HG02938 (cell line): ENCODE data around the gene KDM1A.

ENCODE experiments used
- ATAC-seq: cut with Tn5 transposase; IDR thresholded peaks from one replicate; pipeline ENCODE4 v1.9.1; 2021; ENCODE audit warnings: mild to moderate bottlenecking, moderate library complexity; ENCODE audit not compliant: unreplicated experiment

Gene KDM1A

GRCh38 chr1:23066075-23066474 is 46.8 kb downstream of the KDM1A start:
- no peak for ATAC-seq

DNA sequence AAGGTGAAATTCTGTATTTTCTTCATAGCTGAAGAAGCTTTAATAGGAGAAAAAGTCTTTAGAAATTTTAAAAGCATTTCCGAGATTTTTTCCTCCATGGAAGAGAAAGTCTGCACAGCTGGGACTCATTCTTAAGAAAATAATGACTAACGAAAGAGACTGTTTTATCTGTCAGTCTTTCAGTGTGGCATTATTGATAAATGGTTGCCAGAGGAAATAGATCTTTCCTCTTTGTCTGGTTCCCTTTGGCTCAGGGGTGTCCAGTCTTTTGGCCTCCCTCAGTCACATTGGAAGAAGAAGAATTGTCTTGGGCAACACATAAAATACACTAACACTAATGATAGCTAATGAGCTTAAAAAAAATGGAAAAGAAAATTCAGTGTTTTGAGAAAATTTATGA is 49.9 kb downstream of the KDM1A start:
- no peak for ATAC-seq

DNA sequence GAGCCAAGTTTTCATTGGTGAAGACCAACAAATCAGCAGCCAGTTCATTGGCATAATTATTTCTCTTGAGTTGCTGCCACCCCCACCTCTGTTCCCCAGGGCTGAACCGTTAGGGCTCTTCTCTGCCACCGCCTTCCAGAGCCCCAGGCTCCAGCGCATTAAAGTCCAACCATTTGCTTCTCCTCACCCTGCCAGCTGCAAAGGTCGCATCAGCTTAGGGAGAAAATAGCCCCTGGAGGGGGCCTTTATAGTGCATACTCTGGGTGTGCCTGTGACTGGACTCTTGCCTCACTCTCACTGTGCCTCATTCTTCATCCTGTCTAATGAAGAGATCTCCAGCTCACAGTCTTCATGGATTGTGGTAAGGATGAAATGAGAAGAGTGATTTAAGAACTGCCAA is 50.4 kb downstream of the KDM1A start:
- no peak for ATAC-seq

DNA sequence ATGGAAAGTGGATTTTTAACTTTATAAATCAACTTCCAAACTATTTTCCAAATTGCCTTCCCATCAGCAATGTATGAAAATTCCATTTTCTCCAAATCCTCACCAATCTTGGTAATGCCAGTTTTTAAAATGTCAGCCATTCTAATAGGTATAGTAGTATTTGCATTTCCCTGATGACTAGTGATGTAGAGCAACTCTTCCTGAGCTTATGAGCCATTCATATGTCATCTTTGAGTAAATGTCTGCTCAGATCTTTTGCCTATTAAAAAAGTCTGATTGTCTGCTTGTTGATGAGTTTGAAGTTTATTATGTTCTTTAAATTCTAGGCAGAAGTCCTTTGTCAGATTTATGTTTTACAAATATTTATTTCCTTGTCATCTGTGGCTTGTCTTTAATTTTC is 54.7 kb downstream of the KDM1A start:
- ATAC-seq = no peak

DNA sequence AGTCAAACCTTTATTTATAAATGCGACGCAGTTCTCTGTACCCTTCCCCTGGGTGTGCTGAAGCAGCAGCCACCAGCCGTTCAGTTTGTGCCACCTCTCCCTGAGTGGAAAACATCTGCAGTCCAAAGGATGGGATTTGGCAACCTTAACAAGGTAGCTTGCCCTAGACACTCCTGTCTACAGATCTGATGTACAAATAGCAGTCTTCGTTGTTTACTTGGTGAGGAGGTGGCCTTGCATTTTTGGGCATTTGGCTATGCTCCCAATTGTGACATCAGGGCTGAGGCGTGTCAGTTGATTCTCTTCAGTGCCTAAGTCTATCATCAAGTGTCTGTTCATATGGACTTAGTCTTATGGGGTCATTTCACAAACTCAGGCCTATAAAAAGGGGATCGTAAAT is 59.8 kb downstream of the KDM1A start:
- ATAC-seq = no peak

DNA sequence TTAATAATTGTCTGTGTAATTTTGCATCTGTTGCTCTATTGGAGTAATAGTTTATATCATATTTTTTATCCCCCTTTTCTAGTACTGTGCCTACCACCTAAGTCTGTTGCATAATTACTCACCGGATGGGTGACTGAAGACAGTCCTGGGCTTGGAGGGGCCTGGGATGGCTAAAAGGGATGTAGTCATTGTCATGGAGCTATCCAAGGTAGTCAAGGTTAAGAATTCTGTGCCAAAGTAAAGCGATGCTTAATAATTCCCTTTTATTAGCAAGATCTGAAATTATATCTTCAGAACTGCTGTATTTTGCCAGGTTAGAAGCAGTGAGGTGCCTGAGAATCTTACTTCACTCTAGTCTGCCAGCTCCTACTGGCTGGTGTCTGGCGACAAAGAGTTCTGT is 61.6 kb downstream of the KDM1A start:
- ATAC-seq = no peak

GRCh38 chr1:23081376-23081775 is 62.1 kb downstream of the KDM1A start:
- ATAC-seq = no peak

- ATAC-seq = no peak
Observed at GRCh38 chr1:23083714-23084480, 64.6 kb downstream of the KDM1A start.

DNA sequence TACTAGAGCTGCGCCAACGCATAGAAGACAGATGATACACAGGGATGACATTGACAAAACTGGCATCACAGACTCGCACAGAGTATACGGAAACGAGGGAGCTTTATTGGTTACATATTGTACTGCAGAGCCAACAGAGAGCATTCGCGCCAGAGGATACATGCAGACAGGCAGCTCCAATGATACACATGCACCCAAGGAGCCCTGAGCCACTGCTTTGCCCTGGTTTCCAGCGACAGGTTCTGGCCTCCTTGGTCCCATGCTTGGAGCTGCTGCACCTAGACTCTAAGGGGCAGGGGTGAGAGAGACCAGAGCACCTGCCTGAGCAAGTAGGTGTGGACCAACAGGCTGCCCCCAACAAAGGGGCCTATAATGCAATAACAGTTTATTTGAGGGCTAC is 65.6 kb downstream of the KDM1A start:
- ATAC-seq = no peak

- no peak for ATAC-seq
Observed at GRCh38 chr1:23085696-23086095, 66.4 kb downstream of the KDM1A start.

DNA sequence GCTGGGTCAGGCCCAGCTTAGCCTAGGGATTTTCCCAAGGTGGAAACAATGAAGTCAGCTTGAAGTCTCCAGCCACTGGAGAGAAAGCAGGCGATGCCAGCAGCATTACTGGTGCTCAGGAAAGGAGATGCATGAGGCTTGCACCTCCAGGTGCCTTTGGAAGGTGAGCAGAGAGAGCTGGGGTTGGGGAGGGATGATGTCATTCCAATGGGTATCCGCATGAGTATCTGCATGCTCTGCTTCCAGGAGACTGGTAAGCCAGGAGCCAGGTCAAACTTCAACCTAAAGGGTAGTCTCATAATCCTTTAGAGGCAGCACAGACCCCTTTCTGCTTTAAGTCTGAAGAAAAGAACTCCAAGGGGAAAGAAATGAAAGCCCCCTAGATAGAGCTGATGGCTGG is 68.8 kb downstream of the KDM1A start:
- no peak for ATAC-seq

DNA sequence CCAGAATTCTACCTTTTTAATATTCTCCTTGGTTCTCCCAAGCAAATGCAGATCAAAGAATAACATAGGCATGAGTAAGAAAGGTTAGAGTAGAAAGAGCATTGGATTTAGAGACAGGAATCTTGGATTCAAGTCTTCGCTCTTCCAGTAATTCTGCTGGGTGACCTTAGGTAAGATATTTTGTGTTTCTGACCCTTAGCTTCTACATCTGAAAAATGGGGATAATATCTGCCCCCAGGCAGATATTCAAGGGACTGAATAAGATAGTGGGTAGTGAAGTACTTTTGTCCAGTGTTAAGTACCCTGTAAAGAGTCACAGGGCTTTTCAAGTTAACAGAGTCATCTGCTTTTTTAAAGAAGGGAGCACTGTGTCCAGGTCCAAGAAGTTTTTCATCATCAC is 70.8 kb downstream of the KDM1A start:
- no peak for ATAC-seq

- no peak for ATAC-seq
Observed at GRCh38 chr1:23091545-23091944, 72.3 kb downstream of the KDM1A start.

GRCh38 chr1:23092447-23092846 is 73.2 kb downstream of the KDM1A start:
- no peak for ATAC-seq

DNA sequence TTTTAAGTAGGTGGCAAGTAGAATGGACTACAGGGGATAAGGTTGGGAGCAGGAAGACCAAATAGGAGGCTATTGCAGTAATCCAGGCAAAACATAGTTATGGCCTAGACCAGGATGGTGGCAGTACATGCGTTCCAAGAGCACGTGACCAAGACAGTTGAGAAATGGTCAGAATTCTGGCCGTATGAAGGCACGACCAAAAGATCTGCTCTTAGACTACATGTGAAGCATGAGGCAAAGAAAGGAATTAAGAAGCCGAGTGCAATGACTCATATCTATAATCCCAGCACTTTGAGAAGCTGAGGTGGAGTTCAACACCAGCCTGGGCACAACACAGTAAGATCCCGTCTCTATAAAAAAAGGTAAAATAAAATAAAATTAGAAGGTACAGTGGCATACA is 78.0 kb downstream of the KDM1A start:
- ATAC-seq = no peak

- ATAC-seq = no peak
Observed at GRCh38 chr1:23098463-23099170, 79.3 kb downstream of the KDM1A start.

DNA sequence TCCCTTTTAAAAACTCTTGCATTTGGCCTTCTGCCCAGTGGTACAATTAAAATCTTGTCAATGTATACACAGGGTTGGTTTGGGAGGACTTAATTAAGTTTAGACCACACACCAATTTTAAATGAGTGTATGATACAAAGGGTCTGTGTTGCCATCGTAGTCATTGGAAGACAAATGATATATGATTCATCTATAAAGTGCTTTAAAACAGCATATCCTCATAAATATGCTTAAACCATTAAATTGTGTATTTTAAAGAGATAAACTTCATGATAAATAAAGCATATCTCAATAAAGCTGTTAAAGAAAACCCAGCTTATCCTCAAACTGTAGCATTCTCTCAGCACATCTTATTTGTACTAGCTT is 79.9 kb downstream of the KDM1A start:
- no peak for ATAC-seq

DNA sequence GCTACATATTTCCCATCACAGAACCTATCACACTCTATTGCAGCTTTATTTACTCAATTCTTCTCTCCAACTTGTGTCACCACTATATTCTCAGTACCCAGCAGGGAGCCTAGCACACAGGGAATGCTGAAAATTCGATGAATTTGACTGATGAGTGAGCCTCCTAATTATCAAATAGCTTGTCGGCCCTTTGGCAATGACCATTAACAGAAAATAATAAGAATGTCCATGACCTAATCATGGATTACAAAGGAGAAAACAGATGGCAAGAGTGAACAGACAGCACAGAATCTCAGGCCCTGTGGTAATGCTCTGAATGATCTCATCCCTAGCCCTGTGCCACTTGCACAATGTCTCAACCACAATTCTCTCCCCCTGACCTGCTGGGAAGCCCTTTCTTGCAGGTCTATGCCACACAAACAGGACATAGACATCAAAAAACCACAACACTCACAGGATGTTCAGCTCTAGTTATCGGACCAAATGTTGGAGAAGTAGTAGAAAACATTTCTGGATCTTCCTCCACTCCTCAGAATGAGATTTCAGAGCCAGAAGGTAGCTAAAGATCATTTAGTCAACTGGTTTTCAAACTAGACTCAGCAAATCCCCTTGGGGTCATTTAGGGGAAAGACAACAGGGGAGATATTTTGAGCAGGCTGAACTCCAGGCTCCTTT is 80.9 kb downstream of the KDM1A start:
- no peak for ATAC-seq

GRCh38 chr1:23101101-23101827 is 82.0 kb downstream of the KDM1A start:
- ATAC-seq = no peak

DNA sequence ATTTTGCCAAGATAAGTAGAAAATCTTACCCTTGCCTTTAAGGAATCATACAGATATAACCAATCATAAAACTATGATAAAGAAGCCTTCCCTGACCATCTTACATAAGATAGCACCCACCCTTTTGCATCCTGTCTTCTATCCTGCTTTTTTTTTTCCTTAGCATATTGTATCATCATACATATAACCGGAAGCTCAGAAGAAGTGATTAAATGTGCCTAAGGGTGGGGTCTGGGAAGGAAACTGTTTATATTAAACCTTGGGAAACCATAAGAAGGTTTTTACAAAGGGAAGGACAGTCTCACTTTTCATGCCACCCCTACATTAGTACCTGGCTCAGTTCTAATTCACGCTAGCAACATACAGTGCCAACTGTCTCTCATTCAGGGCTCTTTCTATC is 82.6 kb downstream of the KDM1A start:
- ATAC-seq = no peak

GRCh38 chr1:23102289-23102688 is 83.0 kb downstream of the KDM1A start:
- no peak for ATAC-seq
